ENCODE measurements around the gene INSIG1.

Gene INSIG1

DNA sequence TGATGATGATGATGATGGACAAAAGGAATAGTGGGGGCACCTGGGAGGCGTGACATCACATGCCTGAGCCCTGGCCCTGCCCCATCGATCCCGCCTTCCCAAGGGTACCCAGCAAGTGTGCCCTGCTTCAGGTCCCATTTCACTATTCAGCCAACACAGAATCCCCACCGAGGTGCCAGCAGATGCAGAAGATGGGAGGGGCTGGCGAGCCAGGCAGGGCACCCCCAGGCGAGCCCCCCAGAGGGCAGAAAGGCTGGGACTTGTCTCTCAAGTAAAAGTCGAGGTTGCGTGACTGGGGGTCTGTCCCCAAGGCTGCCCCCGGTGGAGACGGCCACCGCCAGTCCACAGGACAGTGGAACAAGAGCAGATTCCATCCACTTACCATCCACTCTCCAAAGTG, 57.5 kb downstream of the INSIG1 start:
- TF ChIP-seq, protein P1, sequence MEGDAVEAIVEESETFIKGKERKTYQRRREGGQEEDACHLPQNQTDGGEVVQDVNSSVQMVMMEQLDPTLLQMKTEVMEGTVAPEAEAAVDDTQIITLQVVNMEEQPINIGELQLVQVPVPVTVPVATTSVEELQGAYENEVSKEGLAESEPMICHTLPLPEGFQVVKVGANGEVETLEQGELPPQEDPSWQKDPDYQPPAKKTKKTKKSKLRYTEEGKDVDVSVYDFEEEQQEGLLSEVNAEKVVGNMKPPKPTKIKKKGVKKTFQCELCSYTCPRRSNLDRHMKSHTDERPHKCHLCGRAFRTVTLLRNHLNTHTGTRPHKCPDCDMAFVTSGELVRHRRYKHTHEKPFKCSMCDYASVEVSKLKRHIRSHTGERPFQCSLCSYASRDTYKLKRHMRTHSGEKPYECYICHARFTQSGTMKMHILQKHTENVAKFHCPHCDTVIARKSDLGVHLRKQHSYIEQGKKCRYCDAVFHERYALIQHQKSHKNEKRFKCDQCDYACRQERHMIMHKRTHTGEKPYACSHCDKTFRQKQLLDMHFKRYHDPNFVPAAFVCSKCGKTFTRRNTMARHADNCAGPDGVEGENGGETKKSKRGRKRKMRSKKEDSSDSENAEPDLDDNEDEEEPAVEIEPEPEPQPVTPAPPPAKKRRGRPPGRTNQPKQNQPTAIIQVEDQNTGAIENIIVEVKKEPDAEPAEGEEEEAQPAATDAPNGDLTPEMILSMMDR (IDR thresholded peaks at IDR 0.05): no peak
- Histone ChIP-seq H3K27ac (no peak overlapping the region), H3K4me3 (no peak overlapping the region)
- no peak for DNase-seq (ENCODE audit: low spot score)

DNA sequence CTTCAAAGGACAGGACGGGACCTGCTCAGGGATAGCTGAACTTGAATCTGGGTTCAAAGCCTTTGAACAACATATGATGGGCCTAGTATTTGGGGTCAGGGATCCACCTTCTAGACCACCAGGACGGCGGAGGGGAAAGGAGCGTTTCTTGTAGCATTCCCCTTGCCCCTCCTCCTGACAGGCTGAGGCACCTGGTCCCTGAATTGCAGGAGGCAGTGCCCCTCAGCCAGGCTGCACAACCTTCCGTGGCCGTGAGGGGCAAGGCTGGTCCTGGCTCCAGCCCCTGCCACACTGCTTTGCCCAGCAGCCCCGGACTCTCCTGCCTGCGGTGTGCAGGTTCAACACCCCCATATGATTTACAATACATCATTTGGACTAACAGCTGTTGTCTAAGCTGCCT, 58.1 kb downstream of the INSIG1 start:
- DNase-seq (ENCODE audit: low spot score): no peak
- TF ChIP-seq, protein P1 (IDR thresholded peaks at IDR 0.05): no peak
- Histone ChIP-seq H3K4me3 (no peak overlapping the region), H3K27ac (no peak overlapping the region)

DNA sequence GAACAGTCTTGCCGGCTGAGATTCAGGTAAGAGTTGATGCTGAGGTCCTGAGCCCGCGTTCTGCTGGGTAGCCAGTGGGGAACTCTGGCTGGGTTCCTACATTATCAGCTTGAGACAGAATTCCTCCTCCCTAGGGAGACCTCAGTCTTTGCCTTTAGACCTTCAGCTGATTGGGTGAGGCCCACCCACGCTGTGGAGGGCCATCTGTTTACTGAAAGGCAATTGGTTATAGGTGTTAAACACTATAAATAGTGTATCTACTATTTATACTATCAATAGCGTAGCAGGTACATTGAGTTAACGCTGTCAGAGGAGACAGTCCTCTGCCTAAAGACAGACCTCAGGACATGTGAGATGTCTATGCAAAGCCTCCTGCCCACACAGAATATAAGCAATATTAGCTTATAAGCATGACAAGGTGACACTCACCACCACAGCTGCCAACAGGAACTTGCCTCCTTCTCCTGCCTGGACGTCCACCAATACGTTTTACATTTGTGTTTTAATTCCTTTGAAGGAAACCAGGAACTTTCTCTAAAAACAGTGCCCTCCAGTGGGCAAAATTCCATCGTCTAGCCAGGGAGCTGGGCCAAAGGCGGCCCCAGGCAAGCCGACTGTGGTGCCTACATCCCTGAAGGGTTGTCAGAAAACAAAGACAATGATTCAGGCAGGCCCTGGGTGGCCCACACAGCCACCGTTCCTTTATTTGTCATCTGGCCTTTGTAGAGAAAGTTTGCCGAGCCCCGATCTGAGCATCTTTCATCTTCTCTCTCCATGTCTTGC, 58.8 kb downstream of the INSIG1 start:
- Histone ChIP-seq H3K27ac (no peak overlapping the region), H3K4me3 (no peak overlapping the region)
- TF ChIP-seq, protein P1 (IDR thresholded peaks at IDR 0.05): no peak
- DNase-seq (ENCODE audit: low spot score): no peak

DNA sequence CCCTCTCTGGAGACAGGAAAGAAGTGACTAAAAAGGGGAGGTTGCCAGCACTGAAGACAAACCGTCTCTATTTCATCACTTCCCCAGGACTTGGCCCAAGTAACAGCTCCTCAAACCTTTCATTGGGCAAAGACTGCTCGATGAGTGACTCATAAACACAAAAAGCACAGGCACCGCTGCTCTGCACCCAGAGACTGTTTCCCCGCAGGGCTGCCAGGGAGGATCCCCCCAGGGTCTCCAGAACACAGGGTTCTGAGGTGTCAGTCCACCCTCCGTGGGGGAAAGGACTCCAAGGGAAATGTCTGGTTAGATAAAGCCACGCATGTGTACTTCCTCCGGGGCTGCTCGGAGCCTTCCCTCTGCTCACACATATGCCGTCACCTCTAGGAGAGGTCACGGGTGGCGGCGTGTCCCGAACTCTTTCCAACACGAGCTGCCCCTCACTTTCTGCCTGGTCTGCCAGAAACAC, 59.9 kb downstream of the INSIG1 start:
- H3K4me3 ChIP-seq: no peak overlapping the region
- TF ChIP-seq, protein P1 (IDR thresholded peaks at IDR 0.05): no peak
- H3K27ac ChIP-seq: no peak overlapping the region
- no peak for DNase-seq (ENCODE audit: low spot score)

DNA sequence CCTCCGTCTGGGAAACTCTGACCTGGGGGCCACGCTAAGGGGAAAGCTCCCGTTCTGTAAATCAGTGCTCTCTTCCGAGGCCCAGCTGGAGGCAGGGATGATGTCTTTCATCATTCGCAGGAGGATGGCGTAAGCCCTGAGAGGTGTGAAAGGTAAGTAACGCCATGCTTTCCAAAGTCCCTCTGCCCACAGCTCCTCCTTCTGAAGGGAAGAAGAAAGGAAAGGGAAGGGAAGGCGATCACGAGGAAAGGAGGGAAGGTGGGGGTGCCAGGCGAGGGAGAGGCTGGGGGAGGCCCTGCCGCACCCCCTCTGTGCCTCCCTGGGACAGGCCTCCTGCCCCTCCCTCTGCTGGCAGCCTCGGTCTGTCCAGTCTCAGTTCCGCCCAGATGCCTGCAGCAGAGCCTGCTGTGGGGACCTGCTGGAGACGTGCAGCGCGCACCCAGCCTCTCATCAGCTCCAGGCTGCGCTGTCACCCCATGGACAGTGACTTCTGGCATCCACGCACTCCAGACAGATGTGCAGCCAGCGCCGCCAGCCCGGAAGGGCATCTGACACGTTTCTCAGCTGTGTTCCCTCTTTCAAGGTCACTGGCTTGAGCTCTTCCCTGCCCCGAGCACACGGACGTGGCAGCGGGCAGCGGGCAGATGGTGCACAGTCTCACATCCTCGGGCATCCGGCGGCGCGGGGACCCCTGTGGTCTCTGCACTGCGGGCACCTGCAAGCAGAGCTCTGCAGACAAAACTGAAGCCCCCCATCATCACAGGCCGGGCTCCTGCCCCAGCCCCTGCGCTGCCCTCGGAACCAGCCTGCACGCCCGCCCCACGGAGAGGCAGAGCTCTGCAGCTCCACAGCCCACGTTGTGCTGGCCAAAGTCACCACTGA, 60.6 kb downstream of the INSIG1 start:
- no peak for DNase-seq (ENCODE audit: low spot score)
- H3K4me3 ChIP-seq: no peak overlapping the region
- TF ChIP-seq, protein P1 (IDR thresholded peaks at IDR 0.05): no peak
- H3K27ac ChIP-seq: no peak overlapping the region

DNA sequence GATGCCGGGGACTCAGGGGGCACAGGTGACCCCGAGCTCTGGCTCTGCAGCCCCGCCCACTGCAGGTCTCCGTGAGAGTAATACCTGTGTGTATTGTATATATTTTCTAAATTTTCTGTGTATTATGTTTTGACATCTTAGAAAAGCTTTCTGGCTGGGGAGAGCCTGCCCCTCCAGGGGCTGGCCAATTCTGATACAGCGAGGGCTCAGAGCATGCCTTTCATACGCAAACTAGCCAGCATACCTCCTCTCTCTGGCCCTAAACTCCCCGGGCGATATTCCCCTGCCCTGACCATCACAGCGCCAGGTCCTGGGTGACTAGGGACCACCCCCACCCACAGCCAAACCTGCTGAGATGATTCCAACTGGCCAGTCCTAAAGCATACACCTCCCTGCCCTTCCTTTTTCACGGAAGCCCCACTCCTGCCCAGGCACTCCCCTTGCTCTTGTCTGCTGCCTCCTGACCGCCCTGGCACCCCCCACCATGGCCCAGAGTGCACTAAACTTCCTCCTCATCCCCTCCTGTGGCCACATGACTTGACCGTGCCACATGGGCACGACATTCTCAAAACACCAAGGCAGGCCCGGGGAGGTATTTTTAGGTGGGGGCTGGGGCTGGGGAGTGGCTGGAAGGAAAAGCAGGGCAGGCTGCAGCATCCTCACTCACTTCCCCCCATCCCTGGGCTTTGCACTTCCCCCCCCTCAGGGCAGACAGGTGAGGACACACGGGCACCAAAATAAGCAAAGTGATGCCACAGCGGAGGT, 61.5 kb downstream of the INSIG1 start:
- no peak overlapping the region for H3K4me3 ChIP-seq
- TF ChIP-seq, protein P1 (IDR thresholded peaks at IDR 0.05): no peak
- H3K27ac ChIP-seq: no peak overlapping the region
- no peak for DNase-seq (ENCODE audit: low spot score)
